ENCODE results near the gene SYNGR3.

Gene SYNGR3

GRCh38 chr16:2016407-2016922, 26.7 kb downstream of the SYNGR3 start:
- no peaks in the 10 kb centered on the region for H3K9me3 ChIP-seq (ENCODE audit: insufficient read depth, low read length)
- no peak overlapping the region for H2AFZ ChIP-seq (ENCODE audit: low read depth, low read length, severe bottlenecking)
- no peak overlapping the region for H3K27ac ChIP-seq (ENCODE audit: low read depth, low read length)
- no peaks in the 10 kb centered on the region for H3K27me3 ChIP-seq (ENCODE audit: low read length)
- H3K36me3 ChIP-seq (ENCODE audit: low read length), result no peaks in the 10 kb centered on the region
- H3F3A ChIP-seq (ENCODE audit: insufficient read depth), result no peaks in the 10 kb centered on the region
- no peaks in the 10 kb centered on the region for H4K20me1 ChIP-seq (ENCODE audit: low read depth, low read length)
- H3K79me2 ChIP-seq (ENCODE audit: insufficient read depth, low read length), result no peaks in the 10 kb centered on the region
- no peak overlapping the region for H3K9ac ChIP-seq (ENCODE audit: low read length)
- H3K9me2 ChIP-seq (replicated peaks; ENCODE audit: insufficient read depth, low read length), result no peaks in the 10 kb centered on the region
- H3K4me2 ChIP-seq (ENCODE audit: low read depth, low read length, poor library complexity, severe bottlenecking), result no peak overlapping the region
- TF ChIP-seq EZH2phosphoT487 (conservative IDR thresholded peaks at IDR 0.05; ENCODE audit: low read length), result no peak
- TF ChIP-seq CTCF (IDR thresholded peaks at IDR 0.05; ENCODE audit: insufficient read depth, low read length, poor library complexity, severe bottlenecking), result peak; percentile 35
- H3K4me3 ChIP-seq (ENCODE audit: insufficient read depth, low read length, poor library complexity, severe bottlenecking), result no peak overlapping the region

- no peaks in the 10 kb centered on the region for H4K20me1 ChIP-seq (ENCODE audit: low read depth, low read length)
- TF ChIP-seq EZH2phosphoT487 (conservative IDR thresholded peaks at IDR 0.05; ENCODE audit: low read length), result no peak
- no peak for TF ChIP-seq CTCF (IDR thresholded peaks at IDR 0.05; ENCODE audit: insufficient read depth, low read length, poor library complexity, severe bottlenecking)
These were observed 29.7 kb downstream of the SYNGR3 start, which contains the start of gene NPW for GRCh38 chr16:2019518-2019920. TSS of gene NPW (plus strand) at chr16:2019785.

GRCh38 chr16:2019921-2020831, 30.4 kb downstream of the SYNGR3 start:
- TF ChIP-seq EZH2phosphoT487 (conservative IDR thresholded peaks at IDR 0.05; ENCODE audit: low read length) (no peak), CTCF (IDR thresholded peaks at IDR 0.05; ENCODE audit: insufficient read depth, low read length, poor library complexity, severe bottlenecking) (no peak)
- Histone ChIP-seq H3K27ac (ENCODE audit: low read depth, low read length) (no peak overlapping the region), H3K4me2 (ENCODE audit: low read depth, low read length, poor library complexity, severe bottlenecking) (no peak overlapping the region), H2AFZ (ENCODE audit: low read depth, low read length, severe bottlenecking) (no peak overlapping the region), H3F3A (ENCODE audit: insufficient read depth) (no peaks in the 10 kb centered on the region), H4K20me1 (ENCODE audit: low read depth, low read length) (no peaks in the 10 kb centered on the region), H3K9ac (ENCODE audit: low read length) (no peak overlapping the region), H3K9me3 (ENCODE audit: insufficient read depth, low read length) (no peaks in the 10 kb centered on the region), H3K4me3 (ENCODE audit: insufficient read depth, low read length, poor library complexity, severe bottlenecking) (no peak overlapping the region), H3K27me3 (ENCODE audit: low read length) (no peaks in the 10 kb centered on the region), H3K79me2 (ENCODE audit: insufficient read depth, low read length) (no peaks in the 10 kb centered on the region), H3K9me2 (replicated peaks; ENCODE audit: insufficient read depth, low read length) (no peaks in the 10 kb centered on the region), H3K36me3 (ENCODE audit: low read length) (no peaks in the 10 kb centered on the region)

More at GRCh38 chr16:2019518-2019920, 29.7 kb downstream of the SYNGR3 start, which contains the start of gene NPW:
- H3K27ac ChIP-seq (ENCODE audit: low read depth, low read length), result no peak within 1 kb of the TSS
- H3K9me2 ChIP-seq (replicated peaks; ENCODE audit: insufficient read depth, low read length), result no peaks in the 10 kb centered on the region
- no peaks in the 10 kb centered on the region for H3K79me2 ChIP-seq (ENCODE audit: insufficient read depth, low read length)
- H2AFZ ChIP-seq (ENCODE audit: low read depth, low read length, severe bottlenecking), result no peak within 1 kb of the TSS
- no peak within 1 kb of the TSS for H3K4me2 ChIP-seq (ENCODE audit: low read depth, low read length, poor library complexity, severe bottlenecking)
- H3K4me3 ChIP-seq (ENCODE audit: insufficient read depth, low read length, poor library complexity, severe bottlenecking), result no peak within 1 kb of the TSS
- no peaks in the 10 kb centered on the region for H3K9me3 ChIP-seq (ENCODE audit: insufficient read depth, low read length)
- no peaks in the 10 kb centered on the region for H3F3A ChIP-seq (ENCODE audit: insufficient read depth)
- H3K9ac ChIP-seq (ENCODE audit: low read length), result no peak within 1 kb of the TSS
- no peaks in the 10 kb centered on the region for H3K36me3 ChIP-seq (ENCODE audit: low read length)
- H3K27me3 ChIP-seq (ENCODE audit: low read length), result no peaks in the 10 kb centered on the region

Measured in SU-DHL-6 (cell line).